Middle frontal gyrus (tissue), 1 donor: ENCODE results near the gene EFCAB14.
"Not testable (repeated sequence)": the region's sequence is repeated elsewhere in the genome, so short reads cannot be mapped to it uniquely, and the experiment has no call there.

ENCODE experiments used
- DNase-seq: peaks from one replicate; pipeline ENCODE4 v3.0.0-alpha.2; 2015; ENCODE audit warnings: low spot score; ENCODE audit errors: extremely low spot score

Gene EFCAB14

DNA sequence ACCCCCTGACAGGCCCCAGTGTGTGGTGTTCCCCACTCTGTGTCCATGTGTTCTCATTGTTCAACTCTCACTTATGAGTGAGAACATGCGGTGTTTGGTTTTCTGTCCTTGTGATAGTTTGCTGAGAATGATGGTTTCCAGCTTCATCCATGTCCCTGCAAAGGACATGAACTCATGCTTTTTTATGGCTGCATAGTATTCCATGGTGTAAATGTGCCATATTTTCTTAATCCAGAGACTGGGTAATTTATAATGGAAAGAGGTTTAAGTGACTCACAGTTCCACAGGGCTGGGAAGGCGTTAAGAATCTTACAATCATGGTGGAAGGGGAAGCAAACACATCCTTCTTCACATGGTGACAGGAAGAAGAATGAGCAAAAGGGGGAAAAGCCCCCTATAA is 64.2 kb downstream of the EFCAB14 start:
- DNase-seq: not testable (repeated sequence)

DNA sequence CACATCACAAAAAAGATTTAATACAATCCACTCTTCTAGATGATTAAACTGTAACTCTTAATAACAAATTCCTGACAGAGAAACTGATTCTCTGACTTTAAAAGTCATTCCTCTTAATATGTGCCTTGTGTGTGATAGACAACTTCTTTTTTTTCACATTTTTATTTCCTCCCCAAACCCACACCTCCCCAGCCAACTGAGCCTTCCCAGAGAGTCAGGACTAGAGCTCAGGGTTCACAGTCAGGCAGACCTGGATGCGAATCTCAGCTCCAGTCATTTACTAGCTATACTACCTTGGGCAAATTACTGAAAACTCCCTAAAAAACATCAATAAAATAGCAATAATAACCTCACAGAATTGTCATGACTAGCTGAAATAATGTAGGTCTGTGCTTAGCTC is 64.9 kb downstream of the EFCAB14 start:
- no peak for DNase-seq

DNA sequence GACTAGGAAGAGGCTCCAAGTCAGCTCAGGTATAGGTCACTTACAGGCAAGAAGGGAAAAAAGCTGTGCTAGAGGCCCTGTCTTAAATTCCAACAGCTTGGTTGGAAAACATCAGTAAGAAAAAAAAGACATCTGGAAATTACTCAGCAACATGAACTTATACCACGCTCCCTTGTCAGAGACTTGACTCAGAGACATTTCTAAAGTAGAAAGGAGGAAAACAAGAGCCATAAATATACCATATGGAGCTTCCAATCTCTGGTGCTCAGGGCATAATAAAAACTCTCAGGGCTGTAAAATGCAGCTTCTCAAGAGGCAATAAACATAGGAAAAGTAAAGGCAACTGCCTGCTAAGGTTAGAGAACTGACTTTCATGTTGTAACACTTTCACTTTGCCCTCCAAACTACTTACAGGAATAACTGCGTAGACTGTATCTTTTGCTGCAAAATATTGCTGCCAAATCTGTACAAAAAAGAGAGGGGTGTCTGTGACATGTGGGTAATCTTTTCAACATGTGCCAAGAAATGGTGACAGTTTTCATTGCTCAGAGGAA is 65.4 kb downstream of the EFCAB14 start:
- DNase-seq: no peak

- DNase-seq: no peak
Measured at GRCh38 chr1:46652321-46653100, 66.4 kb downstream of the EFCAB14 start.

- DNase-seq: not testable (repeated sequence)
Measured at GRCh38 chr1:46651152-46651551, 67.8 kb downstream of the EFCAB14 start.

- DNase-seq: no peak
Measured at GRCh38 chr1:46650491-46650890, 68.4 kb downstream of the EFCAB14 start.

GRCh38 chr1:46649764-46650163 is 69.2 kb downstream of the EFCAB14 start:
- DNase-seq: no peak

DNA sequence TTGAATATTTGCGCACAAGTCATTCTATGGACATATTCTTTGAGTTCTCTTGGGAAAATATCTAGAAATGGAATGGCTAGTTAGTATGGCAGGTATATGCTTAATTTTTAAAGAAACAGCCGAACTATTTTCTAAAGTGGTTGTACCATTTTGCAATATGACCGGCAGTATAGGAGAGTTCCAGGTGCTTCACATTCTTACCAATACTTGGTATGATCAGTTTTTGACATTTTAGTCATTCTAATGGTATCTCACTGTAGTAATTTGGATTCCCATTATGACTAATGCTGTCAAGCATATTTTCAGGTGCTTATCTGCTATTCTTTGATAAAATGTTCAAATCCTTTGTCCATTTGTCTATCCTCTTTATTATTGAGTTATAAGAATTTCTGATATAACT is 71.3 kb downstream of the EFCAB14 start:
- no peak for DNase-seq

GRCh38 chr1:46646844-46647243 is 72.1 kb downstream of the EFCAB14 start:
- no peak for DNase-seq

- DNase-seq: no peak
Measured at GRCh38 chr1:46646331-46646730, 72.6 kb downstream of the EFCAB14 start.

DNA sequence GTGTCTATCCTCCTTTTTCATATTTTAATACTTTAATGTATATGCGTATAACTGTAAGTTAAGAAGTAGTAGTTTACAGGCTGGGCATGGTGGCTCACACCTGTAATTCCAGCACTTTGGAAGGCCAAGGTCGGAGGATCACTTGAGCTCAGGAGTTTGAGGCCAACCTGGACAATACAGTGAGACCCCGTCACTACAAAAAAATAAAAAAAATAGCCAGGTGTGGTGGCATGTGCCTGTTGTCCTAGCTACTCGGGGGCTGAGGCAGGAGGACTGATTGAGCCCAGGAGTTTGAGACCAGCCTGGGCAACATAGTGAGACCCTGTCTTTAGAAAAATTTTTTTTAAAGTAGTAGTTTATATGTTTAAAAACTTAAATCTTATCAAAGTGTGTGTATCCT is 73.1 kb downstream of the EFCAB14 start:
- no peak for DNase-seq

GRCh38 chr1:46643368-46643775 is 75.5 kb downstream of the EFCAB14 start:
- peak; percentile 3 for DNase-seq

DNA sequence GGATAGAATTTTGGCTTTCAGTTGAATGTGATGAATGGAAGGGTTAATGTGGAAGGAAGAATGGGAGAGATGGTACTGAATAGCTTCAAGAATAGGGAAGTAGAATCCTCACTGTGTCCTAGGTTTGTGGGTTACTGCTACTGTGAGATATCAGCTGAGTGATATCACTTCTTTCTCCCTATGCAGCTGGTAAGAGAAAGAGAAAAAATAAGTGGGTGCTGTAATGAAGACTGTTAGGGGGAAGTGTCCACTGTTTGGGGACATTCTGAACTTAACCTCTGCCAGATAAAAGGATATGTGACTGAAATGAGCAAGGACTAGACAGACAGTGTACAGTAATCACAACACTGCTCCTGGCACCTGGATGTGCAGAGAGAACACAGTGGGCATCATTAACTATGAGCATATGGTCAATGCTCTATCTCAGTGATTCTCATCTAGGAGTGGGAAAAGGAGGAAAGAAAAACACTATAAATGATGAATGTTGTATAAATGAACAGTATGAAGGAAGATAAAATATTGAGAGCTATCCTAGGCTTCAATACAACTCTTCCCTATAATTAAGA is 76.7 kb downstream of the EFCAB14 start:
- DNase-seq: no peak

- DNase-seq: no peak
Measured at GRCh38 chr1:46639547-46639946, 79.4 kb downstream of the EFCAB14 start.

DNA sequence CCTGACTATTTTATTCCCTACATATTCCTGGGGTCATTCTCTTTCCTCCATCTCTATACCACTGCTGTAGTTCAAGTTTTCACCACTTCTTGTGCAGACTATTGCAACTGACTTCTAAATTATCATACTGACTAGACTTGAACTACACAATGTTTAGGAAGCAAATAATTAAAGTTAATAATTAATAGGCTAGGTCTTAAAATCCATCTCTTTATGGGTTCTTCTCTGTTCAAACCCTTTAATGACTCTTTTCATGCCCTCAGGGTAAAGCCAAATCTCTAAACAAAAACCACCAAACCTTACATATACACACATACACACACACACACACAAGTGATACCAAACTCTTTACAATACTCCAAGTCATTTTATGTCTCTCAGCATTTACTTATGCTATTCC is 80.0 kb downstream of the EFCAB14 start:
- no peak for DNase-seq

DNA sequence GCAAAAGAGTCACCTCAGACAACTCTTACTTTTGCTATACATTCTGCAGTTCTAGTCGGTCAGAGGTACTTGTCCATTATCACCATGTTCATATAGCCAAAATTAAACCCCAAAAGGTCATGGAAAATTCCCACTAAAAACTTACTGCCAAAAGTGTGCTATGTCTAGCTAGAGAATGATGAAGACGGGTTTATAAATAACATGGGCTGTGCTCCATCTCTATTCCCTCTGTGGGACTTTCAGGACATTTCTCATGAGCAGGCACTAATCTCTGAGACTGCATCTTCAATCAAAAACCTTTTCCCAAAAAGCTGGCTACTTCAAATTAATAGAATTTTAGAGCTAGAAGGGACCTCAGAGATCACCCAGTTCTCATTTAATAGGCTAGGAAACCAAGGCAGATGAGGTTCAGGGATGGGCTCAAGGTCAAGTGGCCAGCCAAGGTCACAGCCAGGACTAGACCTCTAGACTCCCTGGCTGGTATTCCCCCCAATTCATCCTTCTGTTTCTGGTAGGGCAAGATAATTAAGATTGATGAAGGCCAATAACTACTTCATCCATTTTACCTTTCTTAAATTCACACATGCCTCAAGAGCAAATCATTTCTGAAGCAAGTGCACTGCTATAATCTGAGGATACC is 81.3 kb downstream of the EFCAB14 start:
- no peak for DNase-seq

GRCh38 chr1:46635205-46635604 is 83.7 kb downstream of the EFCAB14 start:
- DNase-seq: no peak

GRCh38 chr1:46630719-46631118 is 88.2 kb downstream of the EFCAB14 start:
- DNase-seq: no peak
